GM20000 (cell line): ENCODE measurements around the gene DIDO1.
A peak's percentile ranks its signal among the peaks of the same experiment; 100 is the strongest.

ENCODE experiments used
- DNase-seq: peaks from one replicate; pipeline ENCODE4 v3.0.0; 2012; ENCODE audit warnings: low spot score
- CTCF ChIP-seq: IDR thresholded peaks from 2 replicates; pipeline ENCODE4 v1.5.1; 2012; ENCODE audit warnings: mild to moderate bottlenecking, control low read depth; ENCODE audit errors: extremely low read depth, missing control alignments

The DIDO1 gene

GRCh38 chr20:62841705-62842212 is 84.5 kb downstream of the DIDO1 start:
- no peak for TF ChIP-seq CTCF
- DNase-seq = no peak

GRCh38 chr20:62840244-62841197 is 85.8 kb downstream of the DIDO1 start:
- DNase-seq = no peak
- TF ChIP-seq CTCF = no peak

- TF ChIP-seq CTCF = no peak
- DNase-seq = no peak
These were observed 86.5 kb downstream of the DIDO1 start for GRCh38 chr20:62839816-62840215.

GRCh38 chr20:62839261-62839660 is 87.0 kb downstream of the DIDO1 start:
- no peak for TF ChIP-seq CTCF

GRCh38 chr20:62838128-62838891 is 88.0 kb downstream of the DIDO1 start:
- no peak for TF ChIP-seq CTCF
- peak; percentile 68 for DNase-seq

More at GRCh38 chr20:62839261-62839660, 87.0 kb downstream of the DIDO1 start:
- no peak for DNase-seq

- DNase-seq = no peak
- no peak for TF ChIP-seq CTCF
These were observed 88.5 kb downstream of the DIDO1 start for GRCh38 chr20:62837790-62838127.

GRCh38 chr20:62836967-62837490 is 89.3 kb downstream of the DIDO1 start:
- TF ChIP-seq CTCF = no peak
- DNase-seq = no peak
